ENCODE results near the gene CYTH4. TPM values are rescaled to one million over a fixed set of nuclear protein-coding genes. Genes with fewer than 3 reads are reported as not detected.

Gene CYTH4
- total and polyA plus RNA-seq, 2 donors (not counting 3 experiments of a cell fraction or from before 2014, with no cell fraction given), result 0.06 TPM; not detected in 1

GRCh38 chr22:37295946-37296345 is 13.6 kb downstream of the CYTH4 start:
- no peaks in the 10 kb centered on the region for H3K9me3 ChIP-seq (replicated peaks; ENCODE audit: control insufficient read depth, insufficient read depth, low read length)
- H2AFZ ChIP-seq (ENCODE audit: low read depth, low read length), result no peak overlapping the region
- no peaks in the 10 kb centered on the region for H3K79me2 ChIP-seq (ENCODE audit: control insufficient read depth, insufficient read depth, low read length)
- intact Hi-C loops (cut with micrococcal nuclease) (no loop called here), dilution Hi-C loops (cut with MboI; ENCODE audit: extremely low pct_ligation_motif_present, low sequenced_read_pairs) (no loop called here)
- H3K9ac ChIP-seq (replicated peaks; ENCODE audit: extremely low read depth, insufficient read depth, low read length), result no peak overlapping the region
- H3K4me1 ChIP-seq (ENCODE audit: control insufficient read depth, extremely low read depth, insufficient read depth, low read length), result peaks cover 5% of the 10 kb centered on the region
- DNase-seq (ENCODE audit: low read depth, low spot score) (no peak), FAIRE-seq (no peak)
- TF ChIP-seq EZH2 (IDR thresholded peaks at IDR 0.05; ENCODE audit: borderline replicate concordance, low read depth, low read length, severe bottlenecking), result no peak
- TF ChIP-seq JUN (IDR thresholded peaks at IDR 0.05; ENCODE audit: borderline replicate concordance, insufficient read depth, insufficient read length, low read depth), result no peak
- TF ChIP-seq FOS (IDR thresholded peaks at IDR 0.05; ENCODE audit: borderline replicate concordance, insufficient read depth, low read length), result no peak
- no peaks in the 10 kb centered on the region for H3K9me1 ChIP-seq (replicated peaks; ENCODE audit: control insufficient read depth, extremely low read depth, insufficient read depth, low read length)
- no peak overlapping the region for H3K4me3 ChIP-seq (replicated peaks in 1 of 3; ENCODE audit: insufficient read depth in 1 of 3, low read depth in 1 of 3, low read length in 3 of 3)
- H3K27ac ChIP-seq (ENCODE audit: insufficient read depth, low read depth, low read length), result no peak overlapping the region
- H4K20me1 ChIP-seq (replicated peaks; ENCODE audit: control insufficient read depth, extremely low read depth, insufficient read depth, low read length), result no peaks in the 10 kb centered on the region
- ChIA-PET POLR2A (no interaction called here), CTCF (interaction anchor here (0.8 to 2.2 kb wide), 3 partner anchors 13 to 36 kb away, joined by 4 to 12 read pairs (median 4); no protein-coding TSS in a partner anchor)
- H3K27me3 ChIP-seq (ENCODE audit: control insufficient read depth in 2 of 2, insufficient read depth in 2 of 2, low read length in 2 of 2), result no peaks in the 10 kb centered on the region
- H3K4me2 ChIP-seq (ENCODE audit: insufficient read depth, low read length), result no peak overlapping the region
- H3K36me3 ChIP-seq (ENCODE audit: control insufficient read depth in 2 of 2, extremely low read depth in 1 of 2, insufficient read depth in 2 of 2, low read length in 2 of 2), result no peaks in the 10 kb centered on the region
- BruUV-seq (replicated peaks), result no TSS peak

- Histone ChIP-seq H3K4me1 (ENCODE audit: control insufficient read depth, extremely low read depth, insufficient read depth, low read length) (peaks cover 10% of the 10 kb centered on the region), H3K36me3 (ENCODE audit: control insufficient read depth in 2 of 2, extremely low read depth in 1 of 2, insufficient read depth in 2 of 2, low read length in 2 of 2) (no peaks in the 10 kb centered on the region), H3K9ac (replicated peaks; ENCODE audit: extremely low read depth, insufficient read depth, low read length) (no peak overlapping the region), H3K27ac (ENCODE audit: insufficient read depth, low read depth, low read length) (no peak overlapping the region), H3K27me3 (ENCODE audit: control insufficient read depth in 2 of 2, insufficient read depth in 2 of 2, low read length in 2 of 2) (no peaks in the 10 kb centered on the region), H3K4me3 (replicated peaks in 1 of 3; ENCODE audit: insufficient read depth in 1 of 3, low read depth in 1 of 3, low read length in 3 of 3) (no peak overlapping the region), H3K79me2 (ENCODE audit: control insufficient read depth, insufficient read depth, low read length) (no peaks in the 10 kb centered on the region), H3K9me3 (replicated peaks; ENCODE audit: control insufficient read depth, insufficient read depth, low read length) (no peaks in the 10 kb centered on the region), H3K4me2 (ENCODE audit: insufficient read depth, low read length) (no peak overlapping the region), H4K20me1 (replicated peaks; ENCODE audit: control insufficient read depth, extremely low read depth, insufficient read depth, low read length) (no peaks in the 10 kb centered on the region), H3K9me1 (replicated peaks; ENCODE audit: control insufficient read depth, extremely low read depth, insufficient read depth, low read length) (no peaks in the 10 kb centered on the region), H2AFZ (ENCODE audit: low read depth, low read length) (no peak overlapping the region)
- ChIA-PET CTCF (interaction anchor here (0.7 to 1.7 kb wide), 5 partner anchors 14 to 39 kb away, joined by 3 to 5 read pairs (median 4); no protein-coding TSS in a partner anchor), POLR2A (no interaction called here)
- DNase-seq (ENCODE audit: low read depth, low spot score), result no peak
- no peak for TF ChIP-seq MYC (IDR thresholded peaks at IDR 0.05; ENCODE audit: low read depth, low read length)
- no peak for TF ChIP-seq EZH2 (IDR thresholded peaks at IDR 0.05; ENCODE audit: borderline replicate concordance, low read depth, low read length, severe bottlenecking)
- no peak for TF ChIP-seq JUN (IDR thresholded peaks at IDR 0.05; ENCODE audit: borderline replicate concordance, insufficient read depth, insufficient read length, low read depth)
- no peak for TF ChIP-seq GATA2 (IDR thresholded peaks at IDR 0.05; ENCODE audit: insufficient read depth, insufficient read length, low read depth, low read length)
- TF ChIP-seq MAX (IDR thresholded peaks at IDR 0.05; ENCODE audit: insufficient read depth, insufficient read length), result no peak
- no peak for TF ChIP-seq FOS (IDR thresholded peaks at IDR 0.05; ENCODE audit: borderline replicate concordance, insufficient read depth, low read length)
- TF ChIP-seq CTCF (IDR thresholded peaks at IDR 0.05; ENCODE audit: extremely low read depth in 1 of 2, insufficient read depth in 1 of 2, low read depth in 1 of 2, low read length in 2 of 2), result no peak
- TF ChIP-seq POLR2AphosphoS5 (IDR thresholded peaks at IDR 0.05; ENCODE audit: insufficient read depth, low read depth, low read length), result no peak
- no peak for TF ChIP-seq POLR2A (IDR thresholded peaks at IDR 0.05; ENCODE audit: low read depth, low read length)
- no TSS peak for BruUV-seq (replicated peaks)
- FAIRE-seq, result no peak
- dilution Hi-C loops (cut with MboI; ENCODE audit: extremely low pct_ligation_motif_present, low sequenced_read_pairs) (no loop called here), intact Hi-C loops (cut with micrococcal nuclease) (no loop called here)
Measured at GRCh38 chr22:37298748-37299495, 16.6 kb downstream of the CYTH4 start.

Measured in endothelial cell of umbilical vein (primary cell).